CD4-positive, alpha-beta T cell treated with Interleukin-17A for 1 hour (primary cell): ENCODE data around the gene PLB1.
"Not testable (repeated sequence)": the region's sequence is repeated elsewhere in the genome, so short reads cannot be mapped to it uniquely, and the experiment has no call there.

Experiments used
- DNase-seq: peaks from one replicate; pipeline ENCODE4 v3.0.0-alpha.2; 2020

PLB1 gene

DNA sequence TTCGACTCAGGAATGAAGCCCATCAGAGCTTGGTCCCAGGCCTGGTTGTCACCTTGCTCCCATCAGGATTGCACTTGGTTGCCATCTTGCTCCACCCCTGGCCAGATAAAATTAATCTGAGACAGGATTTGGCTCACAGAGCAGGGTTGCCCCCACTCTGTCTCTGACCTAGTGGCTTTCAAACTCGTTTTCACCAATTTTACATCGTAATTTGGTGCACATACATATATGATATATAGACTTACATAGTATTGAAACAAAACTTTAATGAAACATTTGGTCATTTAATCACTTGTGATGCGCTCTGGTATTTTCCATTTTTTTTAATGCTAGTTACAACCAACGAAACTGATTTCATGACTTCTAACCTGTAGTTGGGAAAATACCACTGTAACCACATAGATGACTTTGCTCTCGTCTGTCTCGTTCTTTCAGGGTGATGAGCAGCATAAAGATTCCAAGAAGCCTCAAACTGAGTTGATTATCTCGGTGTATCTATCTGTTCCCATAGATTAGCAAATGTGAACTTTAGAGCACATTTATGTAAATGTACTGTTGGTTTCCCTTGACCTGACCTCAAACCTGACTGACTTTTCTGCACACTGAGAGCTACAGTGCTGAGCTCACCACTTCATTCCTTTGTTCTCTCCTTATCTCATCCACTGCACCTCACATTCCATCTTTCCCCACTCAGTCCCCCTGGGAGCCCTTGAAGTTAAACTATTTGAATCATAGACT lies 30.5 kb upstream of the PLB1 start:
- no peak for DNase-seq

- DNase-seq: no peak
These were observed 26.6 kb upstream of the PLB1 start for GRCh38 chr2:28469304-28469703.

- DNase-seq: no peak
These were observed 25.8 kb upstream of the PLB1 start for GRCh38 chr2:28469947-28470535.

DNA sequence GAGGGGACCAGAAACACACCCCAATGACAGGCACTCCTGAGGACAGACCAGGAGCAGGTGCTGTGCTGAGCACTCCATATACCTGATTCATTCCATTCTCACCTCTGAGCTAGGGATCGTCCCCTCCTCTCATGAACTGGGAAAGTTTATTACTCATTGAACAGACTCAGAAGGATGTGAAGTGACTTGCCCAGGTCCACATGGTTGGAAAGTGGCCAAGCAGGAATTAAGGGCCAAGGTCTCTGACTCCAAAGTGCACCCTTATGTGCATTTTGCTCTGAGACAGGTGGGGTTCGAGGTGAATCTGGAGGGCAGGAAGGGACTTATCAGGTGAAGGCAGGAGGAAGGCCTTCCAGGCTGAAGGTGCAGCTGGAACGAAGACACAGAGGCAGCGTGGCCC lies 25.1 kb upstream of the PLB1 start:
- no peak for DNase-seq

GRCh38 chr2:28471214-28471613 lies 24.6 kb upstream of the PLB1 start:
- no peak for DNase-seq

DNA sequence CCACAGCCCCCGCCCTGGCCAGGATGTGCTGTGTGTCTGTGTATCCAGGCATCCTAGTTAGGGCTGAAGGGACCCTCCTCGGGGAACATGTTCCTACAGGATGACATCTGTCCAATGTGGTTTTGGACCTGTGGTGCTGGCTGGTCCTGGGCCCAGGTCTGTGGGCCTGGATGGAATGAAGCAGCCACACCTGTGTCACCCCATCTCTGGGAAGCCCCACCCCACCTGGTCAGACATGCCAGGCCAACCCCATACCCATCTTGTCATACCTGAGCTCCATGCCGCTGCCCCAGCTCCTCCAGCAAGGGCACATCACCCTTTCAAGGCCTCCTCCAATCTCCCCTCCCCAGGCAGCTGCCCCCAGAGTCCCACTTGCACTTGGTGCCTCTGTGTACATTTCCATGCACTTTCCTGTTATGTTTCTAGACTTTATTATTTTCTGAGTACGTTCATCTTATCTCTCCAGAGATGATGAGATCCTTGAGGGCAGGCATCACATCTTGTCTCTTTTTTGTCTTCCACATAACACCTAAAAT lies 24.1 kb upstream of the PLB1 start:
- DNase-seq: no peak

- DNase-seq: not testable (repeated sequence)
These were observed 23.2 kb upstream of the PLB1 start for GRCh38 chr2:28472641-28473040.

DNA sequence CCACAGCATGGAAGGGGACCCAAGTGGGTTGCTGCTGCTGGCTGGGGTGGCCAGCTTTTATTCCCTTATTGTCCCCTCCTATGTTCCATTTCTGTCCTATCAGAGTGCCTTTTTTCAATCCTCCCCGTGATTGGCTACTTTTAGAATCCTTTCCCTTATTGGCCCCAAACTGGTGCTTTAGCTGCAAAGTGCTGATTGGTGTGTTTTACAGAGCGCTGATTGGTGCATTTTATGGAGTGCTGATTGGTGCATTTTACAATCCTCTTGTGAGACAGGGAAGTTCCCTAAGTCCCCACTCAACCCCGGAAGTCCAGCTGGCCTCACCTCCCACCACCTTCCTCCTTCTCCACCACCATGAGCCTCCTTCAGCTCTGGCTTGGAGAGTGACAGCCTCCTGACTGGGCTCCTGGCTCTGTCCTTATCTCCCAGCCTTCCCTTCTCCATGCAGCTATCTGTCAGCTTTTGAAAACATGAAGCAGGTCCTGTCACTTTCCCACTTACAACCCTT lies 20.7 kb upstream of the PLB1 start:
- no peak for DNase-seq

DNA sequence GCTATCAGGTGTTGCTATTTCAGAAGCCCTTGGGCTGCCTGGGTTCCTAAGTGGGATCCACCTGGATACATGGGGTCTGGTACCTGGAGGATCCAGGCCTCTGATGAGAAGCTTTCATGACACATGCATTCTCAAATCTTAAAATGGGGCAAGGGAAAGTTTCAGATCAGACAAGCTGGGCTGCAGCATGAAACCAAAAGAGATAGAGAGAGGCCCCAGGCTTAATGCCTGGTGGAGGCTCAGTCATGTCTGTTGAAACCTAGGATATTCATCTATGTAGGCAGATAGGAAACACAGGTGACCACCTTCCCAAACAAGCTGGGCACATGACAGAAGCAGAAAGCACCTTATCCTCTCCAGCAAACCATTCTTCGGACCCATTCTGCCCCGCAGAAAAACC lies 18.8 kb upstream of the PLB1 start:
- no peak for DNase-seq

DNA sequence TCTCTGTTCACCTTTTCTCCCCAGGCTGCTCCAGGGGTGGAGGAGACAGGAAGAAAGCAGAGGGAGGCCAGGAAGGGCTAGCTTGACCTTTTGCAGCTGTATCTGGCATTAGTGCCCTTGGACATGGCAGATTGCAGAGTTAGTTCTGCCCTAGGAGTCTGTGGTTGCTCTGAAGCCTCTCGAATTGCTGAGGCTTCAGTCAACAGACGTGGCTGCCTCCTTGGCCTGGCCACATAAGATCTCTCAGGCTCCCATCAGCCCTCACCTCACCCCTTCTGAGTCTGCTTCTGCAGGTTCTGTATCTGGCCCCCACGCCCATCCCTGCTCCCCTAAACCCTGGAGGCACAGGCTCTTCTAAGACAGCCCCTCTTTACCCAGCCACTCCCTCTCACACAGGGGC lies 18.2 kb upstream of the PLB1 start:
- DNase-seq: no peak

DNA sequence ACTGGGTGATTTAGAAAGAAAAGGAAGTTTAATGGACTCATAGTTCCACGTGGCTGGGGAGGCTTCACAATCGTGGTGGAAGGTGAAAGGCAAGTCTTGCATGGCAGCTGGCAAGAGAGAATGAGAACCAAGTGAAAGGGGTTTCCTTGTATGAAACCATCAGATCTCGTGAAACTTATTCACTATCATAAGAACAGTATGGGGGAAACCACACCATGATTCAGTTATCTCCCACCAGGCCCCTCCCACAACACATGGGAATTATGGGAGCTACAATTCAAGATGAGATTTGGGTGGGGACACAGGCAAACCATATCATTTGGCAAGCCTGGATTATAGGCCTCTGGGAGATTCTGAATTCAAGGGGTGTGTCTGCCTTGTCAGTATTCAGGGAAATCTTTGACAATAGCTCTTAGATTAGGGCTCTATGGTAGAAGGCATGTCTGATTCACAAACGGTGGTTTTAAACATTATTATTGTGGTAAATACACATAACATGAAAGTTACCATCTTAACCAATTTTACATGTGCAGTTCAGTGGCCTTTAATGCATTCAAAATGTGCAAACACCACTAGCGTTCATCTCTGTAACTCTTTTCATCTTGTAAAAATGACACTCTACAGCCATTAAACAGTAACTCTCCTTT lies 15.3 kb upstream of the PLB1 start:
- no peak for DNase-seq

DNA sequence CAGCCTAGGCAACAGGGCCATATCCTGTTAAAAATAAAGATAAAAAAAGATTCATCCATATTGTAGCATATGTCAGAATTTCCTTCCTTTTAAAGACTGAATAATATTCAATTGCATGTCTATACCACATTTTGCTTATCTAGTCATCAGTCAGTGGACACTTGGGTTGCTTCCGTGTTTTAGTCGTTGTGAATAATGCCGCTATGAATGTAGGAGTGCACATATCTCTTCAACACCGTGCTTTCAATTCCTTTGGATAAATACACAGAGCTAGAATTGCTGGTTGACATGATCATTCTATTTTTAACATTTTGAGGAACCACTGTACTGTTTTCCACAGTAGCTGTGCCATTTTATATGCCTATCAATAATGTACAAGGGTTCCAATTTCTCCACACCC lies 14.0 kb upstream of the PLB1 start:
- DNase-seq: no peak

DNA sequence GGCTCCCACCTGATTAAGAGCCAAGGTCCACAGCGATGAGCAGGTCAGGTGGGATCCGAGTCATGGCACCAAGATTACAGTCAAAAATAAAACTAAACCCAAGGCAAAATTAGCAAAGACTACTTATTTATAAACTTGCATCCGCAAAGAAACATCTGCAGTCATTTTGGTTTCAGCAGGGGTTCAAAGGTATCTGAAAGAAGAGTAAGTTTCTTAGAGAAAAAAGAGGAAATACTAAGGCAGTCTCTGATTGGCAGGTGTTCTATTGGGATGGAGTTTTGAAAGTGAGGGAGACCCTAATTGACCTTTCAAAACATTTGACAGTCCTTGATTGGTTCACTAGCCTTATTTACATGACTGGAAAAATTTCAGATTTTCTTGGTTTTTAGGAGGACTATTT lies 11.0 kb upstream of the PLB1 start:
- DNase-seq: no peak

- no peak for DNase-seq
These were observed 9.3 kb upstream of the PLB1 start for GRCh38 chr2:28486526-28486925.

GRCh38 chr2:28487258-28487657 lies 8.6 kb upstream of the PLB1 start:
- no peak for DNase-seq

DNA sequence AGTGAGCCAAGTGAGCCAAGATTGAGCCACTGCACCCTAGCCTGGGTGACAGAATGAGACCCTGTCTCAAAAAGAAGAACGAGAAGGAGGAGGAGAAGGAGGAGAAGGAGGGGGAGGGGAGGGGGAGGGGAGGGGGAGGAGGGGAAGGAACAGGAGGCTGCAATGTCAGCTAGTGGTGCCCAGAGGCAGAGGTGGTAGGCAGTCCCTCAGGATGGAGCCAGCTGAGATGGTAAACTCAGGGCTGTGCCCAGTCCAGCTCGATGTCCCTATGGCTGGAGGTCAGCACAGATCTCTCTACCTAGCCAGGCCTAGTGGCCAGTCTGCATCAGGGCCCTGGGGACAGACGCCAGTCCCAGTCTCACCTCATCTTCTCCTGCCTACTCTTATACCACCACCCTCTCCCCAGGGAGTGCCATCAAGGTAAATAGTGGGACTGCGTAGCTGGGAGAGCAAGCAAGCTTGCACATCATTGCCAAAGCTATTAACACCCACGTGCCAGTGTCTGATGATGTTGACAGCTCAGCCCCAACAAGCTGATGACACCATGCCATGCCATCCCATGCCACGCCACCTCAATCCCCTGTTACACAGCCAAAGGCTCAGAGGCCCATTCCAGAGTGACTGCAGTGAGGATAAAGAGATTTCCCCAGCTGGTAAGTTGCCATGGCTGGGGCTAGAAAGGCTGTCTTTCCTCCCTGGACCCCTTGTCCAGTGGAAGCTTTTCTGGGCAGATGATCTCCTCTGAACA lies 7.6 kb upstream of the PLB1 start:
- no peak for DNase-seq

- DNase-seq: no peak
These were observed 6.8 kb upstream of the PLB1 start for GRCh38 chr2:28488858-28489575.

GRCh38 chr2:28490558-28490957 lies 5.3 kb upstream of the PLB1 start:
- DNase-seq: no peak

GRCh38 chr2:28492282-28492681 lies 3.6 kb upstream of the PLB1 start:
- DNase-seq: no peak

GRCh38 chr2:28493636-28494035 lies 2.2 kb upstream of the PLB1 start:
- no peak for DNase-seq

- no peak for DNase-seq
These were observed 921 bp downstream of the PLB1 start for GRCh38 chr2:28496781-28497180.

DNA sequence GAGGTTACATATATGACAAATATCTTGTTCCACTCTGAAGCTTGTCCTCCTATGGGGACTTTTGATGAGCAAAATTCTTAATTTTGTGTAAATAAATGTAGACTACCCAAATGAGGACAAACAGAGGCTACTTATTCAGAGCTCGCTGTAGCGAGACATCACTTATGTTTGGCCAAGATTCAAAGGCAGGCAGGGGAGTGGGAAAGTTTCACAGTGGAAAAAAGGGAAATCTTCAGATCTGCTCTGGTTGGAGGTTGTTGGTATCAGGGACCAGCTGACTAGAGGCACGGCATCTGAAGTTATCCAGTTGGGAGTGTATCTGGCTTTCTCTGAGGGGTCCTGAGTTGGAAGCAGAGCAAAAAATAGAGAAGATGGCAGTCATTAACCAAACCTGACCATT lies 1.3 kb downstream of the PLB1 start:
- DNase-seq: no peak

DNA sequence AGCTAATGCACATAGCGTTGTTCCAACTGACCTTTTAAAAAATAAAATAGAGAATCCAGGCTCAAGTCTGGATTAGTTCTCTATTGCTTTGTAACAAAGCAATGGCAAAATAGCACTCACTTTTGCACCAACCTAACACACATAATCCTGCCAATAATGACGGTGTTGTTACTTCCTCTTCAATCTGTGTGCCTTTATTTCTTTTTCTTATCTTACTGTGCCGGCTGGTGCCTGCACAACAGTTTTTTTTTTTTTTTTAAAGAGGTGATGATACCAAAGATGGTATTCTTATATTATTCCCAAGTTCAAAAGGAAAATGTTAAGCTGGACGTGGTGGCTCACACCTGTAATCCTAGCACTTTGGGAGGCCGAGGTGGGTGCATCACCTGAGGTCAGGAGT lies 3.4 kb downstream of the PLB1 start:
- no peak for DNase-seq
